Fibroblast of gingiva (primary cell): ENCODE data around the gene GPR152.
"Not testable (repeated sequence)": the region's sequence is repeated elsewhere in the genome, so short reads cannot be mapped to it uniquely, and the experiment has no call there.

Experiments
- DNase-seq: peaks from one replicate; pipeline ENCODE4 v3.0.0-alpha.2; 2011; ENCODE audit warnings: low read depth

Gene GPR152

DNA sequence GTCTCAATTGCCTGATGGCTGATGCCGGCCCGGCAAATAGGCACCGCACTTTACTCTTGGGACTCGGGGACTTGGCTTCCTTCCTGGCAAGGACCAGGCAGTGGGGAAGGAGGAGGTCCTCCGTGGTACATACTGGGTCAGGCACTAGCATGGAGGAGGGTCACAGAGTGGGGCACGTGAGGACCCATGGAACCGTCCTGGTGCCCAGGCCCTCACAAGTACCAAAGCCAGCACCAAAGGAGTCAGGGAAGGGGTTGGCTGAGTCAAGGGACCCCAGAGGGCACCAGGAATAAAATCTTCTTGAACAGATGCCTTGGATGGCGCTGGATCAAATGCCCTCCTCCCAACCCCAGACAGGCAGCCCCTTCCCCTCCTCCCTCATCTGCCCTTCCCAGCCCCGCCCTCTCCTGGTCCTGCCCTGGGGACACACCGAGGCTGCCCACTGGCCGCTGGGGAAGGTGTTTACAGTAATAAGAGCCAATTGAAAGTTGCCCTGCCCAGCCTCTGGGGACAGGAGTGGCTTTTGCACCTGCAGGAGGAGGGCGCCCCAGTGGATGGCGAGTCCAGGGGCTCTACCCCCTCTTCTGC is 42.7 kb downstream of the GPR152 start:
- DNase-seq, result no peak

DNA sequence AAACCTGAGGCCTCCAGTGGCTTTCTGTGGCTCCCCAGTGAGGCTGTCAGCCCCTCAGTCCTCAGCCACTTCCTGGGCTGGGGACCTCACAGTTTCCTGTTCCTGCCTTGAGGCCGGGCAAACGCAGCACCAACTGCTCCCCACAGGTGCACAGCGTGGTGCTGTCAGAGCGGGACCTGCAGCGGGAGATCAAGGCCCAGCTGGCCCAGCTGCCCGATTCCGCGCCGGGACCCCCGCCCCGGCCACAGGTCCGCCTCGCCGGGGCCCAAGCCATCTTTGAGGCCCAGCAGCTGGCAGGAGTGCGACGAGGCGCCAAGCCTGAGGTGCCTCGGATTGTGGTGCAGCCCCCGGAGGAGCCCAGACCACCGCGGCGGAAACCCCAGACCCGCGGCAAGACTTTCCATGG is 43.3 kb downstream of the GPR152 start:
- no peak for DNase-seq

DNA sequence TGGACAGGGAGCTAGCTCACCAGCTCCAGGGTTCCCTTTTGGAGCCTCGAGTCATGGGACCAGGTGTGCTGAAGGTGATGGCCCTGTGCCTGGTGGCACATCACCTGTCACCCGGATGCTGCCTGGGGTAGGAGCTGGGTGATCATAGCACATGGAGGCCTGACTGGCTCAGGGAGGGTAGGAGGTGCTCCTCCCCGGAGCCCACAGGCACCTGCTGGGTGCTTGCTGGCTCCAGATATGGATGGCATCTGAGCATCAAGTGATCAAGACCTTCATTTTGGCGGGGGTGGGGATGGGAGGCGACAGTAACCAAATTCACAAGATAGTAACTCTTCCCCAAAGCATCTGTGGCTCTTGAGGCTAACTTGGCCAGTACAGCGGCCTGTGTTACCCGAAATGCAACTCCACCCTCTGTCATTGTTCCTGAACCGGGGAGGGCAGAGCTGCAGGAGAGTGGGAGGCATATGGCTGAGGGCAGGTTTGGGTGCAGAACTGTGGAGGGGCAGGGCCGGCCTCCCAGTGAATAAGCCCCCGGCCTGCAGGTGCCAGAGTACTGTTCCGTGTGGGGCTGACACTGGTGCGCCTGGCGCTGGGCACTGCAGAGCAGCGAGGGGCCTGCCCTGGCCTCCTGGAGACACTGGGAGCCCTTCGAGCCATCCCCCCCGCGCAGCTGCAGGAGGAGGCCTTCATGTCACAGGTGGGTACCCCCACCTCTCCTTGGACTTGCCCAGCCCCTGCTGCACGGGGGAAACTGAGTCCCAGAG is 43.9 kb downstream of the GPR152 start:
- DNase-seq, result no peak

DNA sequence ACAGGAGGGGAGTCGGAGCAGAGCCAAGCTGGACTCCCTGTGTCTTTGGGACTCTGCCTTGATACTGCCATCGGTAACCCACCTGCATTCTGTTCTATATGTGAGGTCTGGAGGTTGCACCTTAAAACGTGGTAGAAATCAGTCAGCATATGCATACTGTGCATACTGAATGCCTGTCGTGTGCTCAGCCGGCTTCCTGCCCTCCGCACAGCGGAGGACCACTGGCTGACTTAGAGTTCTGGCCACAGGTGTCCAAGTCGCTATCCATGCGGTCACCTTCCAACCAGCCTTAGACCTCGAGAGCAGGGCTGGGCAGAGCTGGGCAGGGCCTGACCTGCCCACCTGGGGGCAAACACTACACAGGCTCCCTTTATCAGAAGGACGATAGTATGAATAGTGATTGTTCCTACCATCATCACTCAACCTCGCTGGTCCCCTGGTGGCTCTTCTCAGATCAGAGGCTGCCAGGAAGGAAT is 44.8 kb downstream of the GPR152 start:
- no peak for DNase-seq

DNA sequence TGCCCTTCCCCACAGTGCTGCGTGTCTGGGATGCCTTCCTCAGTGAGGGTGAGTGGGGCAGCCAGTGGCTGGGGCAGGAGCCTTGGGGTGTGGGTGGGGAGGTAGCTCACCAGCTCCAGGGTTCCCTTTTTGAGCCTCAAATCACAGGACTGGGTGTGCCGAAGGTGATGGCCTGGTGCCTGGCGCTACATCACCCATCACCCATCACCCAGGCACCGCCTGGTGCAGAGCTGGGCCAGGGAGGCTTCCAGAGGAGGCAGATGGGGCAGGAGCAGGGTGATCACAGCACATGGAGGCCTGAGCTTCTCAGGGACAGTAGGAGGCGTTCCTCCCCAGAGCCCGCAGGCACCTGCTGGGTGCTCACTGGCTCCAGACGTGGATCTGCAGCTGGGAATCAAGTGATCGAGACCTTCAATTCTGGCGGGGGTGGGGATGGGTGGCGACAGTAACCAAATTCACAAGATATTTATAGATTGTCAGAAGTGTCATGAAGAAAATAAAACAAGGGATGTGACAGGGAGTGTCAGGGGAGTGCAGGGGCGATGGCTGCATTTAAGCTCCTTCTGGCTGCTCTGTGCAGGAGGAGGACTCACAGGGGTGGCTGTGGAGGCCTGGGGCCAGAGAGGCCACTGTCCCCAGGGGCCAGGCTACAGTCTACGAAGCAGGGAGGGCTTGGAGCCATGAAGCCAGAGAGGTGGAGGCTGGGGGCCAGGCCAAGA is 45.4 kb downstream of the GPR152 start:
- no peak for DNase-seq

DNA sequence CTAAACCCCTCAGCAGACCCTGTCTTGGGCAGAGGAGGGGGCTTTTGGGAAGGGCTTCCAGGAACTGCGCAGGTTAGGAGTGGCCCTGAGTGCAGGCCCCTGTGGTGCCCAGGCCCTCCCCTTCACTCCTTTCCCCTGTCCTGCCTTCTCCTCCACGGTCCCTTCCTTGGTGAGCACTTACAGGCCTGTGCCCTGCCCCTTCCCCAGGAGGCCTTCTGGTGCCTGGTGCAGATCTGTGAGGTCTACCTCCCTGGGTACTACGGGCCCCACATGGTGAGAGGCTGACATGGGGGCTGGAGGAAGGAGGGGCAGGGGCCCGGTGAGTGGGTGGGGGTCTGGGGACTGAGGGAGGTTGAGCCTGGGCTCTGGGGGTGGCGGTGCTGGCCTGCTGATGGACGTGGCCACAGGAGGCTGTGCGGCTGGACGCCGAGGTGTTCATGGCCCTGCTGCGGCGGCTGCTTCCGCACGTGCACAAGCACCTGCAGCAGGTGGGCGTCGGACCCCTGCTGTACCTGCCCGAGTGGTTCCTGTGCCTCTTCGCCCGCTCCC is 46.0 kb downstream of the GPR152 start:
- no peak for DNase-seq

DNA sequence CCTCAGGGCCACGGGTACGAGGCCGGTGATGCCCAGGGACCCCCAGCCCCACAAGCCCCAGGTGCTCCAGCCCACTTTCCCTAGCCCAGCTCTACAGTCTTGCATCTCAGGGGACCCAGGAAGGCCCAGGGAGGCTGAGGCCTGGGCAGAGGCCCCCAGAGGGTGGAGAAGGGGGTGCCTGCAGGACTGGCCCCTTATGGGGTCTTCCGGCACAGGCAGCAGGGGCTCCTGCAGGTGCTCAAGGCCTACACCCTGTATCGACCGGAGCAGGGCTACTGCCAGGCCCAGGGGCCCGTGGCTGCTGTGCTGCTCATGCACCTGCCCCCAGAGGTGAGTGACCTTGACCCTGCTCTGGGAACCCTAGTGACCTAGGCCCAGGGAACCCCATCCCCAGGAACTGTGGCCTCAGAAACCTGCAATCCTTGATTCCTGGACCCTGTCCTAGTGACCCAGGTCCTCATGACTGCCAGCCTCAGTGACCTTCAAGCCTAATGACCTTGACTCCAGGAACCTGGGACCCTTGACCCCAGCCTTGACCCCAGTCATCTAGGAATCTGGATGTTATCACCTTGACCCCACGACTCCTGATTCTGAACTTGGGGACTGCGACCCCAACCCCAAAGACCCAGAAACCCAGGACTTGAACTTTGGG is 46.7 kb downstream of the GPR152 start:
- DNase-seq, result no peak

DNA sequence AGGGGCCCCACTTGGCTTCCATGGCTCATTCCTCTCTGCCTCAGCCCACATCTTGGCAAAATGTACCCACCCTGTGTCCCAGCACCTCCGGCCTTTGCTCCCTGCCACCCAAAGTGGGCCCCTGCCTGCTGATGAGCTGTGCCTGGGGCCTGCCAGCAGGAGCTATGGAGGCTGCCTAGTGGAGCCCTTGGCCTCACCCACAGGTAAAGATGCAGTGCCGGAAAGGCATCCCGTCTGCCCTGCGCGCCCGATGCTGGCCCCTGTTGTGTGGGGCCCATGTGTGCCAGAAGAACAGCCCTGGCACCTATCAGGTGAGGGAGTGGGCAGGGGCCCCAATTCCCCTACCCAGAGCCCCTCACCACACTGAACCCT is 47.3 kb downstream of the GPR152 start:
- DNase-seq, result no peak

DNA sequence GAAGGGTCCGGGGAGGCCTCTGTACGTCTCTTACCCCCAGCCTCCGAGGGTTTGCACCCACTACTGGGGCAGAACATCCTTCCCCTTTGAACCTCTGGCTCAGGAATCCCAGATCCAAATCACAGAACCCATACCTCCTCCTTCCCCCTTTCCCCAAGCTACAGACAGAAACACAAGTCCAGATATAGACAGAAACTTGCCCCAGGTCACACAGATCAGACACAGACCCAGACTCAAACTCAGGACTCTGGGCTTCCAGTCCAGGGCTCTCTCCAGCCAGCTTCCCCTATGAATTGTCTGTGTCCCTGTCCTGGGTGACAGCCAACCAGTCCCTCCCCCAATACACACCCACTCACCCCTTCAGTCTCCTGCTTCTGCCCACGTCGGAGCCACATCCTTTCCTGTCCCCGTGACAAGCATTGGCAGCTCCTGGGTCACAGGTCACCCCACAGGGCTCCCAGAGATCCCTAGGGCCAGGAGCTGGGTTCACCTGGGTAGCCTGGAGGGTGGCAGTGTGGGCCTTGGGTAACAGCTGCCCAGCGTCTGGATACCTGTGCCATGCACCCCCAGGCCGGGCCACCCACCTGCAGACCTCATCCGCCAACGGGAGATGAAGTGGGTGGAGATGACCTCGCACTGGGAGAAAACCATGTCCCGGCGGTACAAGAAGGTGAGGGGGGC is 47.9 kb downstream of the GPR152 start:
- DNase-seq, result no peak

DNA sequence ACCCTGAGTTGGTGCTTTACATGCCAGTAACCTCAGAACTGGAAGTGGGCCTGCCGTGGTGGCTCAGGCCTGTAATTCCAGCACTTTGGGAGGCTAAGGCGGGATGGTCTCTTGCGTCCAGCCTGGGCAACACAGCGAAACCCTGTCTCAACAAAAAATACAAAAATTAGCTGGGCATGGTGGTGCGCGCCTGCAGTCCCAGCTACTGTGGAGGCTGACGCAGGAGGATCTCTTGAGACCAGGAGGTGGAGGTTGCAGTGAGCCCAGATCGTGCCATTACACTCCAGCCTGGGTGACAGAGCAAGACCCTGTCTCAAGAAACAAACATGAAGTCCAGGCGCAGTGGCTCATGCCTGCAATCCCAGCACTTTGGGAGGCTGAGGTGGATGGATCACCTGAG is 49.4 kb downstream of the GPR152 start:
- not testable (repeated sequence) for DNase-seq

DNA sequence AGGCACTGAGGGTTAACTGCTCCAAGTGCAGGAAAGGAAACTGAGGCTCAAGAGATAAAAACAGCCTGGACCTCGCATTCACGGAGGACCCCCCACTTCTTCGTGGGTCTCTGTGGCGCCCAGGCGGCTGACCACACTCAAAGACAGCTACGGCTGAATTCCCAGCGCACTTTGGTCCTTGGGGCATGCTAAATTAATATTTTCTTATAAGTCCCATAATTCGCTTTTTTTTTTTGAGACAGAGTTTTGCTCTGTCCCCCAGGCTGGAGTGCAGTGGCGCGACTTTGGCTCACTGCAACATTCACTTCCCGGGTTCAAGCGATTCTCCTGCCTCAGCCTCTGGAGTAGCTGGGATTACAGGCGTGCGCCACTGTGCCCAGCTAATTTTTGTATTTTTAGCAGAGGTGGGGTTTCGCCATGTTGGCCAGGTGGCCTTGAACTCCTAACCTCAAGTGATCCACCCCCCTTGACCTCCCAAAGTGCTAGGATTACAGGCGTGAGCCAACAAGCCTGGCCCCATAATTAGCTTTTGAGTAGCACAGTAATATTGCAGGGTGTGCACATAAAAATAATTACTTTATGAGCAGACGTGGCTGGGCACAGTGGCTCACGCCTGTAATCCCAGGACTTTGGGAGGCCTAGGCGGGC is 50.2 kb downstream of the GPR152 start:
- not testable (repeated sequence) for DNase-seq

DNA sequence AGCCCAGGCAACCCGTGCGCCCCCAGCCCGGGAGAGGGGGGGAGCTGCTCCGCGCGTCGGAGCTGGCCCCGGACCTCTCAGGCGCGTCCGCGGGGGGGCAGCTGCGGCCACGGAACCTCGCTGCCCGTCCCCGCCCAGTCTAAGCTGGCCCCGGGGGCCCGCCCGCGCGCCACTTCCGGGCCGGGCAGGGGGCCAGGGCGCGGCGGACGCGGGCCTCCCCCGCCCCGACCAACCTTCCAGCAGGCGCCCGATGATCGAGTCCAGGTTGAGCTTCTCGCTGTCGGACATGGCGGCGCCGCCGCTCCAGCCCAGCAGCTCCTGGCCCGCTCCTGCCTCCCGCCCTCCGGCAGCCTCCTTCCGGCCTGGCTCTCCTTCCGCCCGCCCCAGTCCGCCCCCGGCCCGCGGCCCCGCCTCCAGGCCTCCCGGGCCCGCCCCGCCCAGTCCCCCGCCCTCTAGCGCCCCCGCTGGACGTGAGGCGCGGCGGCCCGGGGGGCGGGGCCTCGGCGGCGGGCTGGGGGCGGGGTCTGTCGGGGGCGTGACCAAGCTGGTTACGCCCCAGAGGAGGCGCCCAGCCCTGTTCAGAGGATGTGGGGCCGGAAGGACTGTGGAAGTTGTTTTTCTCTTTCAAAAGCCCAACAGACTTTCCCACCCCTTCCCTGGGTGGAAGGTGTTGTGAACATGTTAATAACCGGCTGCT is 50.9 kb downstream of the GPR152 start, which contains the start of gene PPP1CA:
Gene PPP1CA (minus strand): TSS at position 364 of the 697 bp plus-strand sequence. CDS start 76 bp downstream, at position 288.
- peak; percentile 86 for DNase-seq
